Hematopoietic multipotent progenitor cell treated with erythropoietin and hydrocortisone succinate and interleukin-3 and kit ligand, for 15 days (in vitro differentiated cells): ENCODE results near the gene LRFN2.
A peak's percentile ranks its signal among the peaks of the same experiment; 100 is the strongest.

Experiments used
- DNase-seq: peaks from one replicate; pipeline ENCODE4 v3.0.0-alpha.2; 2015; ENCODE audit warnings: low spot score

Gene LRFN2

GRCh38 chr6:40438246-40438887 is 148.8 kb downstream of the LRFN2 start:
- DNase-seq: peak; percentile 11

GRCh38 chr6:40437631-40438030 is 149.5 kb downstream of the LRFN2 start:
- DNase-seq: no peak

DNA sequence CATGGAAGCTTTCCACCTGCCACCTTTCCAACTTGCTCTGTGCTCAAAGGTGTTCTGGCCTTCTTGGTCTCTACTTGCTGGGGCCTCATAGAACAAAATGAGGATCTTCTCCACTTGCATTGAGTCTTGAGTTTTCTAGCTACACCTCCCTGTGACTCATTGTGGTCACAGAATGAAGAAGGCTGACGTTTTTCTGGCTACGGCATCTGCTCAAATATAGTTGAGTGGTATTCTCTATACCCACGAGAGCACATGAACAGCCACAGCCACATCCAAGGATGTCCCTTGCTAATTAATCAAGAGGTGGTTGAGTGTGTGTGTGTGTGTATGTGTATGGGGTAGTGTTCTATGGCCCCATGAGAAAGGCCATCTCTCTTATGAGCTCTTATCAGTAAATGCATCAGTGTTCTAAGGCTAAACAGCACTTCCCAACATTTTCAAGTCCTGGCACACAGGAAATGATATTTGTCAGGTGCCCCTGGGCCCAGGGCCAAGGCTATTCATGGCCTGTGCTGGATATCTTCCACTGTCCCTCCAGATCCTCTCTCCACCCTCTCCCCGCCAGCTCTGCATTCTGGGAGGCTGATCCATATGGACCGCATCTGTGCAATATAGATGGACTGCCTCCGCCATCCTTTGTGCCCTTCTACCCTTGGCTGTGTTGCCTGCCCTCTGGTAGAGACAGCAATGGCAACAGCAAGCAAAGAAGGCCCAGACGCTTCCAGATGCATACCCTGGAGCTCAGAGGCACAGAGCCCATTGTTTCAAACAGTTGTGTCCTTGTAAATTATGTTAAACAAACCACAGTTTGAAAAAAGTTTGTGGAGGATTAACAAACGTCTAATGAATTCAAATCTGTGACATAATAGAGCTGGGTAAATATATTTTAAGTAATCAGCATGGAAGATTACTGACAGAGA is 150.2 kb downstream of the LRFN2 start:
- no peak for DNase-seq

DNA sequence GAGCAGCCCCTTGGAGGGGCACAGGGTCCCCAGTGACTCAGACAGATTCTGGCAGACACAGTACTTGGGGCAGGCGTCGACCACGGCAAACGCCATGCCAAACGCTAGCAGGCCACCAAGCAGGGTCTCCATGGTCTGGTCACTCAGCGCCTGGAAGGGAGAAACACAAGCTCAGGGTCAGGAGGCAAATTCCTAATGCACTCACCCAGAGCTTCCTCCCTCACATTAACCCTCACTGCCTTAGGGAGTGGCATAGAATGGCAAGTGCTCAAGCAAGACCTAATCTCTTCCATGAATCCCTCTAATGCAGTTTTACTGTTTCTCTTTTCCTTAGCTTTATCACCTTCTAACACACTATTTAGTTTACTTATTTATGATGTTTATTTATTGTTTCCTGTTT is 154.2 kb downstream of the LRFN2 start:
- DNase-seq: no peak

DNA sequence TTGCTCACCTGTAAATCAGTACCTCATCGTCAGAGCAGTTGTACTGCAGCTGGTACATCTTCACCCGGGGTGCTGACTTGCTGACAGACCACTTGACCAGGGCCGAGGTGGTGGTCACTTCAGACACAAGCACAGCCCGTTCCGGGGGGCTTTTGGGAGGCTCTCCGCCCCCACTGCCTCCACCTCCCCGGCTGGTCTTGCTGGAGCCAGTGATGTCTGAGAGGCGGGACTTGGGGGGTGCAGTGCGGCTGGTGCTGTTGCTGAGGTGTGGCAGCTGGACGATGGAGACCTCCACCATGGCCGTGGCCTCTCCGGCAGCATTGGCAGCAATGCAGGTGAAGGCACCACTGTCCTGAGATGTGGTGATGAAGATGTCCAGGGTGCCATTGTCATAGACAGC is 155.5 kb downstream of the LRFN2 start:
- no peak for DNase-seq

GRCh38 chr6:40427196-40427595 is 160.0 kb downstream of the LRFN2 start:
- no peak for DNase-seq

DNA sequence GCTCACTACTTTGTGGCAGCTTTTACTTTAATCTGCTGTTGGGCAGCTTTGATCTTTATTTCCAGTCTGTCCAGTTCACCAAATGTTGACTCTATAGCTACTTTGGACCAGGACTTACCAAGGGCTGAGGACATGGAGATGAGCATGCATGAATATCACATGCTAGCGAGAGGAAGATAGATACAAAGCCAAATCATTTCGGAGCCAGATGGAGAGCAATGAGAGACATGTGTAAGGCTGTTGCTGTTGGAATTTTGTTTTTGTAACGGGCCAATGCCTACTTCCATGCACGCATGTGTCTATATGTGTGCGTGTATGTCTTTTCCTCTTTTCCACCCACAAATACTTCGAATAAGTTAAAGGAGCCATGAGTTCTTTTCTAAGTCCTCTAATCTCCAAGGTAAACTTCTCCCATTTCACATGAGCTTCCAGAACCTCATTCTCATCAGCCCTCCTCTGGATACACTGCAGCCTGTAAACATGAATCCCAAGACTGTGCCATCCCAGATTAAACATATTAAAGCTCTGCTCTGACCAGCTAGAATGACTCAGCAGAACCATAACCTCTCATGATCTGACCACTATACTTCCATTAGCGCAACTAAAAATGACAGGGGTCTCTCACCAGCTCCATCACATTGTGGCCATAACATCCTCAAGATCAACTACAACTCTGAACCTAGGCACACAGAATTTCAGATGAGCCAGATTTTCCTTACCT is 160.7 kb downstream of the LRFN2 start:
- no peak for DNase-seq

DNA sequence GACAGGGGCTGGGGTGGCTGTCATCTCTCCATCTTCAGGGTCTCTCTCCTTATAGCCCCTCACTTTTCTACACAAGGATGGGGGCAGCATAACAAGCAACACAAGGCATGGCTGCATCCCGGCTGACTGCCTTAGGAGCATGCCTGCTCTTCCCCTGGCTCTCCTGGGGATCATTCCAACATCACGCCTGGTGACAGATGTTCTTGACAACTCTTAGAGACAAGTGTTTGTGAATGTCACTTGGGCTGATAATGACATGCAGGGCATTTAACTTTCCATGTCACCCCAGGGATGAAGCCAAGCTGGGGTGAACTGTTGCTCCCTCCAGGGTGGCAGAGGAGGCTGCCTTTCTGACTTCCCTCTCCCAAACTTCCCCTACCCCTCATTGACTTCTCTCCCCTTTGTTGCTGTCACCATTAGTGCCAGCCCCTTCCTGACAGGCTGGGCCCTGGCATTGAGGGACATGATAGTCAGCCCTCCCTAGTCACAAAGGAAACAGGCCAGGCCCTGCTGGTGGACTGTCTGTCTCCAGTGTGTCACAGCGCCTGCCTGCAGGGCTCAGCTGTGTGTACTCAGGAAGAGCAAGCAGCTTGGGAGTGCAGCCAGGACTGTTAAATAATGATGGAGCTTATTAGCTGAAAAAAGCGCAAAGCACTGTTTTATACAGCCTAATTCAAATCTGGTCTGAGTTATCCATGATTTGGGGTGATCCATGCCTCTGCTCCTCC is 161.8 kb downstream of the LRFN2 start:
- DNase-seq: no peak

- no peak for DNase-seq
These were observed 165.1 kb downstream of the LRFN2 start for GRCh38 chr6:40422046-40422445.

DNA sequence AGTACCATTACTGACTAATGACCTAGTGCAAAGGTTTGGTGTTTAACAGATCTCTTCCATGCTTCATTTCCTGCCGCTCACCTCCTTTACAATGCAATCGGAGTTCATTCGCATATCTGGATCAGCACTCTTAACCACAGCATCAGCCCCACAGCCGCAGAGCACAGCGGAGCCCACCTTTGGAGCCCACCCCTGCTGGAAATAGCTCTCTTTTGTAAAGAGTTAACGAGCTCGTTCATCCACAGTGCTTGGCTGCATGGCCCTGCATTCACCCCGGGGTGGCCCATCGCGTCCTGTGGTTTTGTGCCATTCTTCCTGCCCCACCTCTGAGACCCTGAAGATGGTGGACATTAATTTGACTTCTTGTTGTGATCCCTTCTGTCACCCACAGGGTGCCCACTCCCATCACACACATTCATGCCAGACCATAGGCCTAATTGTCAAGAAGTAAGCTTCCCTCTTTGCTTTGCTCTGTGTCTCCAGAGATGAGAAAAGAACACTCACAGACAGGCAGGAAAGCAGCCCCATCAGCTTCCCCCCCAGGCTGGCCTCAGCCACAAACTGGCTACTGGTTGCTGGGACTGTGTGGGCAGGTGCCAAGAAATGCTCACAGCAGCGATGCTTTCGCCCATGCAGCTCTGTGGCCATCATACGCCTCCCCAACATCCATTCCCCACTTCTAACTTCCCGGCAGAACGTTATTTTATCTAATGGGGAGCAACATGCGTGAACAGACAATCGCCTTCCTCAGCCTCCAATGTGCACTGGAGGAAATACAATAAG is 167.0 kb downstream of the LRFN2 start:
- no peak for DNase-seq

- no peak for DNase-seq
These were observed 167.8 kb downstream of the LRFN2 start for GRCh38 chr6:40419377-40419776.

GRCh38 chr6:40417031-40417430 is 170.1 kb downstream of the LRFN2 start:
- no peak for DNase-seq

DNA sequence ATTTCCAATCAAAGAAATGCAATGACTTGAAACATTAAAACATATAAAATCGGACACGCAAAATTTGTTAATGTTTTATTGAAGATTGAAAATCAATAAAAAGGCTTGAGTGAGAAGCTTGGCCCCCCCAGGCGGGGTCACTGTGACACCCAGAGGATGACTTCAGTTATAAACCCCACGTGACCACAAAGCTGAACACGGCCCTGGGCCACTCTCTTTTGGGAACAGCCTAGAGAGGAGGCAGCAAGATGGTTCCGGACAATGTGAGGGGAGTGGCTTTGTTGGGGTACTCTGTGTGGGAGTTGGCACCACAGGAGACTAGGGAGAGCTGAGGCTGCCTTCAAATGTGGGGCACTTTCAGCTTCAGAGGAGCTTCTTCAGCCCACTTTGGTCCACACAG is 172.5 kb downstream of the LRFN2 start:
- no peak for DNase-seq

DNA sequence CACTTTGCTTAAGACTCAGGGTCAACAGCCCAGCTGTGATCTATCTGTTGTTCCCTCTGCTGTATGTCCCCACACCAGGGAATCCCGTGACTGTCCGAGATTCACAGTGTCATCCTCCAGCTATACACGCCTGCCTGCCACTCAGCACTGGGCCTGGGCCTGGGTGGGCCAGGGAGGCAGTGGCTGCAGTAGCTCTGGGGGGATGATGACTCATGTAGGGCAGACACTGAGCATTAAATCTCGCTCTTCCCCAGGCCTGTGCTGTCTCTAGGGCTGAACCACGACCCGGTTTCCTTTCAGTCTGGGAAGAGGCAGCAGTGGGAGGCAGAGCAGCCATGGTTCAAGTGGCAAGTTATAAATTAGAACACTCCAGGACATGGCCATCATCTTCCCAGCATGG is 173.9 kb downstream of the LRFN2 start:
- no peak for DNase-seq

DNA sequence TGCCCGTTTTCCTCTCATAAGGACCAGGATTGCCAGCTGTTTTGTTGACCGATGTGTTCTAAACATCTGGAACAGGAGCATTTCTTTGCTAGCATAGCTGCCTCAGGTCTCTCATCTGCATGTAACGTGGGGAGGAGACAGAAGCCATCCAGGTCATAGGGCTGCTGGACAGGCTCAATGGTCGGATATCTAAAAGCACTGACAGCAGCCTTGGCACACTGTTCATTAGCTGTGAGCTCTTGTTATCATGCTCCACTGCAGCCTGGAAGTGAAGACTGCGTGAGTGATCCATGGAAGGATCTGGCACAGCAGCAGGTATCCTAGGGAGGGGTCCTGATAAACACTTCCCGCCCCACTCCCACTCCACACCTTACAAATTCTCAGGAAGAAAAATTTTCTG is 175.3 kb downstream of the LRFN2 start:
- no peak for DNase-seq

DNA sequence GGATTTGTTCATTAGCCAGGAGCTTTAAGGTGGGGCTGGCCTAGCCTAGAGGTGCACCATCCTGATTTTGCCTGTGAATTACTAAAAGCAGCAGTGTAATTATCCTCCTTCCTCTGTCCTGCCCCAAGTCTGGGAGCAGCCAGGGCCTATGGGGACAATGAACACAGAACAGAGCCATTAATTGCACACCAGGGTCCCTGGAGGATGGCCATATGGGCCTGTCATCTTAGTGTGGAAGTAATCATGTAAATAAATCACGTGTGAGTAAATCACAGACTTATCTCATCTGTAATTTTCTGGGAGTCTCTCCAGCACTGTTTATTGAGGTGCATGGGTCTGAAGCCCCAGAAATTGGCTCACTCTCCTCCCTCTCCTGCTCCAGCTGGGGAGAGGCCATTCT is 176.3 kb downstream of the LRFN2 start:
- DNase-seq: no peak

DNA sequence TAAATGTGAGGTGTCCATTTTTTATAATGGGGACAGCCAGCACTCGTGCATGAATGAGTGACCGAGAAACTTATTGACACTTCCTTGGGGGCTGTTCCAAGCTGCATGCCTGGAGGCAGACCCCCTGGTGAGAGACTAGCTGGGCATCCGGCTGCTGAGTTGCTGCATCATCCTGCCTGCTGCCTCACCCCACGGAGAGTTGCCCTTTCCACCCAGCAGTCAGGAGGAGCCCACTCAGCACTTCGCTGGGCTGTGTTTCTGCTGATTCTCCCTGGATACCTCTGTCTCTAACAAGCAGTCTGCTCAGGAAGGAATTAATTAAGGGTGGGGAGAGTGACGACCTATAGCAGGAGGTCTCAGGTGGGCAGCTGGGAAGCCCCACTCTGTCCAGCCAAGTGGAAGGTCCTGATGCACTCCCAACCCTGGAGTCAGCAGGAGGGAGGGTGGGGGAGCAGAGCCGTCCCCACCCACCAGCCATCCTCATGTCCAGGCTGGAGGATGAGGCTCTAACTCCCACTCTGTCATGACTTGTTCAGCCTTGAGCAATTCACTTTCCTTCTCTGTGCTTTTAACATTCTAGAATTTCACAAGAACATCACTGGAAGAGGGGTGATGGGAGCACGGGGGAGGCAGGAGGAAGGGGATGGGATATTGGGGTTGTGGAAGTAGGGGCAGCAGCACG is 177.3 kb downstream of the LRFN2 start:
- DNase-seq: no peak

DNA sequence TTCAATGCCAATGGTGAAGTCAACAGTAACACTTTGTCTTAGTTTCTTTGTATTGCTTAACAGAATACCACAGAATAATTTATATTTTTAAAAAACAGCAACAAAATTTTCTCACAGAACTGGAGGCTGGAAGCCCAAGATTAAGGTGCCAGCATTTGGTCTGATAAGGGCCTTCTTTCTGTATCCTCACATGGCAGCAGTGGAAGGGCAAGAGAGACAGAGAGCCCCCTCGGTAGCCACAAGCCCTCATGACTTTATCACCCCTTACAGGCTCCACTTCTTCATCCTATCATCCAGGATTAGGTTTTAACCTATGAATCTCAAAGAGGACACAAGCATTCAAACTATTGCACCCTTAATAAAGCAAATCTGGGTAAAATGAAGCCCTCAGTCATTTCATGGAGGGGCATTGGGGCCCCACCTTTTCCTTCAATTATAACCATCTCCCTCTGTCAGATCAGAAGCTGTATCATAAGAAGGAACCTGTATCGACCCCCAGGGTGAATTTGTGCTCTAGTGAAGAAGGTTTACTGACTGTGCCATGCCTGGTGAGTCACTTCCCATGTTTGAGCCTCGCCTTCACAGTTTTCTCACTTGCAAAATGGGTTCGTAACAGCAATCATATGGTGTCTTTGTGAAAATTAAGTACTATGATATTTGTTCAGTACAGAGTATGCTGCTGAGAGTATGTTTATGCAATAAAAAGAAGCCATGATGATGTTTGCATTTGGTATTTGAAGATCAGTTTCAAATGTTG is 178.2 kb downstream of the LRFN2 start:
- no peak for DNase-seq

- DNase-seq: no peak
These were observed 179.9 kb downstream of the LRFN2 start for GRCh38 chr6:40407239-40407638.

GRCh38 chr6:40406175-40406574 is 181.0 kb downstream of the LRFN2 start:
- no peak for DNase-seq
